Stomach (tissue), 4 donors: Measurements from ENCODE around the gene WFDC2.

Source experiments
- CTCF ChIP-seq, 7 experiments: fragments of 450-650 bp in 4 of 7; fragments of 200-600 bp in 3 of 7; sonication (generic) in 3 of 7; IDR thresholded peaks; one replicate each; pipeline ENCODE4 v1.5.1; 2016 to 2019; ENCODE audit warnings: antibody characterized with exemption in 7 of 7, control low read depth in 2 of 7, mild to moderate bottlenecking in 1 of 7
- EP300 ChIP-seq: sonication (generic); formaldehyde crosslinking; IDR thresholded peaks from one replicate; pipeline ENCODE4 v1.6.1; 2017; ENCODE audit warnings: antibody characterized with exemption
- POLR2A ChIP-seq, 4 donors: fragments of 450-650 bp; IDR thresholded peaks; one replicate each; pipeline ENCODE4 v1.6.1; 2016; ENCODE audit warnings: antibody characterized with exemption in 4 of 4, control low read depth in 2 of 4, mild to moderate bottlenecking in 1 of 4, moderate library complexity in 1 of 4
- POLR2AphosphoS5 ChIP-seq, 3 donors: sonication (generic); formaldehyde crosslinking; IDR thresholded peaks; one replicate each; pipeline ENCODE4 v1.6.1; 2016; ENCODE audit warnings: antibody characterized with exemption in 3 of 3

GRCh38 chr20:45441746-45442145 lies 27.8 kb upstream of the WFDC2 start:
- TF ChIP-seq POLR2AphosphoS5 (IDR thresholded peaks at IDR 0.05) (no peak), CTCF (IDR thresholded peaks at IDR 0.05) (no peak), POLR2A (IDR thresholded peaks at IDR 0.05) (no peak), EP300 (no peak)
